NCI-H1105 (cell line): ENCODE measurements around the gene CCSER1.
"Not testable (repeated sequence)": the region's sequence is repeated elsewhere in the genome, so short reads cannot be mapped to it uniquely, and the experiment has no call there.

Experiments used
- DNase-seq: peaks from one replicate; lab custom pipeline; 2025; lab: John Stamatoyannopoulos, UW

The CCSER1 gene

GRCh38 chr4:91592125-91592524 lies 1464.9 kb downstream of the CCSER1 start:
- DNase-seq = no peak

DNA sequence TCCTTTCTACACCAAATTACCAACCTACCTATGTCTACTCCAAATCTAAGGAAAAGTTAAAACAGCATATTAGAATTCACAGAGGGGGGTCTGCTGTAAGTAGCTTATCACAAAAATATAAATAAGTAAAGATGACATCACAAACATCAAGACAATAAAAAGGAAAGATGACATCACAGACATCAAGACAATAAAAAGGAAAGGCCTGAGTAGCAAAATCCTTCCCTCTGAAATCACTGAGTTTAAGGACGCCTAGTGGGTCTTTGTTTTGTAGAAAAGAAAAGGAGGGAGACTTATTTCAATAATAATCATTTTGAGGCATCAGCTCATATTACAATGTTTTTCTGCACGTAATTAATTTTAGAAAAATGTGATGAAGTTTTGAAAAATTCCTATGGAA lies 1469.5 kb downstream of the CCSER1 start:
- DNase-seq = no peak

GRCh38 chr4:91598696-91599095 lies 1471.5 kb downstream of the CCSER1 start:
- no peak for DNase-seq

DNA sequence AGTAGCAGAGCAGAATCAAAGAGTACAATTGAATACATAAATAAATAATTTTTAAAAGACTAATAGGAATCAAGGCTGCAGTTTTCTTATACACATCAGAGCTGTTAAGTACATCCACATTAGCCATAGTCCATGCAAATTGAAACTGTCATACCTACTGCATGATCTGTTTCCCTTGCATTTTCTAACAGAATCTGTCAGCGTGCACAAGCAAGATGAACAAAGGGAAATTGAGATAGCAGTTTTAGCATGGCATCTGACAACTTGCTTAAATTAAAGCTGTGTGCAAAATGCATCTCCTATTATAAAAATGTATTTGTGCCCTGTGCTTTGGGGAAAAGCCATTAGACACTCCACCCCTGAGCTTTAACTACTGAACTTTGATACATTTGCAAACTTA lies 1473.1 kb downstream of the CCSER1 start:
- DNase-seq = no peak

- no peak for DNase-seq
Observed at GRCh38 chr4:91601401-91601800, 1474.2 kb downstream of the CCSER1 start.

DNA sequence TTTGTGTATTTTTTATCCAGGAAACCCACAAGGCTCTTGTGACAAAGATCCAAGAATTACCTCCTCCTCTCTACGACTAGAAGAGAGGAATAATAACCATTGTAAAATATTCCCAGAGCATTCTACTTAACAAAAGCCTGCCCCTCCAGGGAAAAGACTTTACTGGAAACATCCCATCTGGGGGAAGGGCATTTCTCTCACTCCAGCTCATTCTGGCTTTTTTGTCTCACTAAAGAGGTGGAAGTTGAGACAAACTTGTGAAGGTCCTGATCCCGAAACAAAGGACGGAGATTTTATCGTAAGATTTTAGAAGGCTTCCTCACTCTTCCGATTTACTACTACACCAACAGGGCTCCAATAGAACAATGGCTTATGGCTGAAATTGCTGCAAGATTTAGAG lies 1484.6 kb downstream of the CCSER1 start:
- no peak for DNase-seq

GRCh38 chr4:91620952-91621351 lies 1493.8 kb downstream of the CCSER1 start:
- DNase-seq = no peak

DNA sequence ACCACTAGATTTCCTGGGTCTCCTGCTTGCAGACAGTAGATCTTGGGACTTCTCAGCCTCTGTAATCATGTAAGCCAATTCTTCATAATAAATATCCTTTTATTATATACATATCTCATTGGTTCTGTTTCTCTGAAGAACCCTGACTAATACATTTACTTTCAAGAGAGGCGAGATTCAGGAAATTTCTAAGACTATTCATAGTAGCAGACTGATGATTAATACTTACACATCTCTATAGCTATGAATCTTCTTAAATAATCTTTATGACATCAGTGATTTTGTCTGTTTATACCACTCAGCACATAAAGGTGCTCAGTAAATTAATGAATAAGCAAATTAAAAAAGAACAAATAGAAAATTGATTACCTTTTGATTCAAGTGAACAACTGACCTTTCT lies 1494.3 kb downstream of the CCSER1 start:
- DNase-seq = no peak

DNA sequence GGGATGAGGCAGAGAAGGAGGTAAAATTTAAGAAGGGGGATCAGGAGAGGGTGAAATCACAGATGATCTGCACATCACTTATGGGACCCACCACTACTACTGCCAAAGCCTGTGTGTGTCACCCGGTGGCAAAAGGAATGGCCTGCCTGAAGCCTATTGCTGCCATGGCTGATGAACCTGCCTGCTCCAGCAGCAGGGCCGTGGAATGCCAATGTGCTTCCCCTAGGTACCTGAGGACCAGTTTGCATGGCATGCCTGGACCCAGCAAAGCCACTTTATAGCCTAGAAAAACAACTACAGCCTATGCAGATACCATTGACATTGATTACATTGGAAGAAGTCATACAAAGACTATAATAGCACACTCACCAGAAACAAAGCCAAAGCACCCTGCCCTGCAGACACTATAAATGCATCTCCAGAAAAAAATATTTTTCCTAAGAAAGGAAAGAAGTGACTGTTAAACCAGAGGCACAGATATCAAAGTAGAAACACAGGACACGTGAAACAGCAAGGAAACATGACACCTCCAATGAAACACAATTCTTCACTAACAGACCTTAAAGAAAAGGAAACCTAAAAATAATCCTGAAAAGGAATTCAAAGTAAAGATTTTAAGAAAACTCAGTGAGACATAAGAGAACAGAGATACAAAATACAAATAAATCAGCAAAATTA lies 1495.9 kb downstream of the CCSER1 start:
- DNase-seq = no peak

GRCh38 chr4:91623603-91623967 lies 1496.4 kb downstream of the CCSER1 start:
- DNase-seq = not testable (repeated sequence)

GRCh38 chr4:91630054-91630453 lies 1502.9 kb downstream of the CCSER1 start:
- no peak for DNase-seq

GRCh38 chr4:91630764-91631163 lies 1503.6 kb downstream of the CCSER1 start:
- DNase-seq = no peak

GRCh38 chr4:91631335-91631734 lies 1504.1 kb downstream of the CCSER1 start:
- no peak for DNase-seq

- DNase-seq = no peak
Observed at GRCh38 chr4:91636083-91636482, 1508.9 kb downstream of the CCSER1 start.
